ENCODE data around the gene CYP1A2. TPM values are rescaled to one million over a fixed set of nuclear protein-coding genes. Genes with fewer than 3 reads are reported as not detected.
A peak's percentile ranks its signal among the peaks of the same experiment; 100 is the strongest.

CYP1A2 gene
- total RNA-seq, 2 experiments from 2014 or later: not detected

GRCh38 chr15:74802862-74803447, 54.3 kb downstream of the CYP1A2 start:
- Mint-ChIP-seq H3K36me3 (ENCODE audit: low read depth) (peaks cover 53% of the 10 kb centered on the region), H3K4me3 (no peak overlapping the region), H3K27me3 (no peaks in the 10 kb centered on the region), H3K4me1 (ENCODE audit: low read depth) (peaks cover 34% of the 10 kb centered on the region), H3K27ac (no peak overlapping the region), H3K9me3 (no peaks in the 10 kb centered on the region)
- ATAC-seq: no peak
- intact Hi-C loops (cut with micrococcal nuclease): no loop called here
- POLR2A ChIA-PET: interaction anchor here (1.5 to 2.6 kb wide), 2 partner anchors 20 to 65 kb away, joined by 3 to 13 read pairs; no protein-coding TSS in a partner anchor
- TF ChIP-seq CTCF (IDR thresholded peaks at IDR 0.05): no peak
- CTCF ChIA-PET: interaction anchor here (2.2 to 8.1 kb wide), 2 partner anchors 22 to 31 kb away, joined by 8 to 83 read pairs; no protein-coding TSS in a partner anchor
- DNase-seq: no peak

- Mint-ChIP-seq H3K4me3 (no peak overlapping the region), H3K36me3 (ENCODE audit: low read depth) (peaks cover 36% of the 10 kb centered on the region), H3K27ac (peak overlapping the region; percentile 8), H3K27me3 (no peaks in the 10 kb centered on the region), H3K9me3 (no peaks in the 10 kb centered on the region), H3K4me1 (ENCODE audit: low read depth) (peaks cover 21% of the 10 kb centered on the region)
- intact Hi-C loops (cut with micrococcal nuclease): no loop called here
- ChIA-PET CTCF (interaction anchor here (0.6 to 8.1 kb wide), 8 partner anchors 12 to 170 kb away, joined by 3 to 83 read pairs (median 6); no protein-coding TSS in a partner anchor), POLR2A (interaction anchor here (0.6 to 2.6 kb wide), 13 partner anchors 8 to 110 kb away, joined by 3 to 15 read pairs (median 4); partner anchors contain the start of gene LMAN1L)
- ATAC-seq (no peak), DNase-seq (no peak)
- TF ChIP-seq CTCF (IDR thresholded peaks at IDR 0.05): no peak
Measured at GRCh38 chr15:74804935-74805334, 56.3 kb downstream of the CYP1A2 start.

Small RNA genes within 50 kb of the gene (microRNA-seq; reads per million reads assigned to microRNA genes)
- not detected for gene MIR4513 (ENCODE audit: borderline microRNAs expressed, borderline replicate concordance)

Other genes with a start within 250 kb of the CYP1A2 start
- gene ARID3B, start 207.6 kb upstream of the CYP1A2 start, total RNA-seq: 10 to 100 TPM; 35.2 to 36.2 TPM
- 100 to 1,000 TPM; 159 to 168 TPM for gene CLK3, start 133.0 kb upstream of the CYP1A2 start, total RNA-seq
- 10 to 100 TPM; 41.9 to 44.1 TPM for gene EDC3, start 52.8 kb upstream of the CYP1A2 start, total RNA-seq
- gene CYP1A1, start 23.3 kb upstream of the CYP1A2 start, total RNA-seq: 1 to 10 TPM; 4.3 to 4.9 TPM
- 100 to 1,000 TPM; 254 to 260 TPM for gene CSK, start 33.2 kb downstream of the CYP1A2 start, total RNA-seq
- under 1 TPM in 1 of 2 experiments, not detected in 1; 0.11 TPM for gene LMAN1L, start 64.0 kb downstream of the CYP1A2 start, total RNA-seq
- gene CPLX3, start 77.8 kb downstream of the CYP1A2 start, total RNA-seq: under 1 TPM in 1 of 2 experiments, not detected in 1; 0.11 TPM
- 10 to 100 TPM; 45.9 to 49.3 TPM for gene ULK3, start 94.3 kb downstream of the CYP1A2 start, total RNA-seq
- 10 to 100 TPM; 57.8 to 58.9 TPM for gene SCAMP2, start 124.5 kb downstream of the CYP1A2 start, total RNA-seq
- gene MPI, start 141.2 kb downstream of the CYP1A2 start, total RNA-seq: 10 to 100 TPM; 67.1 to 74.3 TPM
- 10 to 100 TPM; 36.5 to 44.7 TPM for gene FAM219B, start 158.0 kb downstream of the CYP1A2 start, total RNA-seq
- gene COX5A, start 189.2 kb downstream of the CYP1A2 start, total RNA-seq: 100 to 1,000 TPM; 342 TPM
- gene RPP25, start 207.9 kb downstream of the CYP1A2 start, total RNA-seq: 1 to 10 TPM; 7.0 to 7.2 TPM
- gene SCAMP5, start 246.7 kb downstream of the CYP1A2 start, total RNA-seq: 1 to 10 TPM in 1 of 2 experiments, under 1 TPM in 1; 0.65 to 1.1 TPM

Data from activated CD8-positive, alpha-beta T cell treated with anti-CD3 and anti-CD28 coated beads for 36 hours (primary cell).